K562 (cell line): ENCODE results near the gene EIF4E. TPM values are rescaled to one million over a fixed set of nuclear protein-coding genes. Genes with fewer than 3 reads are reported as not detected.

Experiments used
- CBFA2T2 ChIP-seq: fragments of 450-650 bp; conservative IDR thresholded peaks from 2 replicates; pipeline ENCODE4 v1.6.1; 2017; ENCODE audit warnings: mild to moderate bottlenecking
- EP300 ChIP-seq: IDR thresholded peaks from 2 replicates; pipeline ENCODE4 v1.6.1; 2012; ENCODE audit warnings: low read length, improper control_type of control experiment
- FOSL1 ChIP-seq: fragments of 200-800 bp; sonication (Bioruptor generic); conservative IDR thresholded peaks from 2 replicates; pipeline ENCODE4 v1.6.1; 2016; ENCODE audit warnings: missing genetic modification characterization, missing compliant biosample characterization
- HDAC1 ChIP-seq, 2 experiments: fragments of 450-650 bp; IDR thresholded peaks; 2 replicates each; pipeline ENCODE4 v1.6.1; 2016 to 2017; ENCODE audit warnings: inconsistent platforms in 1 of 2, mild to moderate bottlenecking in 1 of 2, moderate library complexity in 1 of 2
- HDAC2 ChIP-seq: fragments of 450-650 bp; IDR thresholded peaks from 2 replicates; pipeline ENCODE4 v1.6.1; 2016; ENCODE audit warnings: mild to moderate bottlenecking
- HNRNPH1 ChIP-seq: fragments of 200-400 bp; formaldehyde crosslinking; optimal IDR thresholded peaks from 2 replicates; pipeline ENCODE3; 2017; ENCODE audit warnings: low read depth, mild to moderate bottlenecking, low read length, moderate library complexity
- JUND ChIP-seq, 2 experiments: IDR thresholded peaks; 2 replicates in 1 of 2; 3 replicates in 1 of 2; pipeline ENCODE4 v1.6.1; 2011; ENCODE audit warnings: borderline replicate concordance in 2 of 2, low read depth in 2 of 2, low read length in 2 of 2, improper control_type of control experiment in 1 of 2, missing biosample characterization in 1 of 2, missing genetic modification characterization in 1 of 2, missing genetic modification reagents in 1 of 2
- KDM1A ChIP-seq, 2 experiments: fragments of 450-650 bp; IDR thresholded peaks; 2 replicates each; pipeline ENCODE4 v1.6.1; 2016; ENCODE audit warnings: mild to moderate bottlenecking in 2 of 2
- MAZ ChIP-seq, 2 experiments: fragments of 450-650 bp in 1 of 2; sonication (generic) in 1 of 2; formaldehyde crosslinking; IDR thresholded peaks in 1 of 2; conservative IDR thresholded peaks in 1 of 2; 2 replicates each; pipeline versions ENCODE4 v1.4.0 to v1.5.0; 2020; ENCODE audit warnings: mild to moderate bottlenecking in 1 of 2, missing genetic modification reagents in 1 of 2
- MEF2A ChIP-seq: IDR thresholded peaks from 2 replicates; pipeline ENCODE4 v1.6.1; 2011; ENCODE audit warnings: low read depth, mild to moderate bottlenecking, low read length, moderate library complexity; ENCODE audit not compliant: control insufficient read depth
- NEUROD1 ChIP-seq: fragments of 150-350 bp; IDR thresholded peaks from 2 replicates; pipeline ENCODE4 v1.6.1; 2014; ENCODE audit warnings: borderline replicate concordance, low read length, low read depth; ENCODE audit not compliant: partially characterized antibody
- PCBP1 ChIP-seq: fragments of 200-400 bp; formaldehyde crosslinking; IDR thresholded peaks from 2 replicates; pipeline ENCODE4 v1.6.1; 2018; ENCODE audit warnings: mild to moderate bottlenecking, low read depth, low read length; ENCODE audit not compliant: poor library complexity, severe bottlenecking
- RFX5 ChIP-seq: IDR thresholded peaks from 2 replicates; pipeline ENCODE4 v1.6.1; 2011; ENCODE audit warnings: low read depth, mild to moderate bottlenecking, improper control_type of control experiment, low read length
- SAP30 ChIP-seq: fragments of 200-600 bp; sonication (generic); IDR thresholded peaks from 2 replicates; pipeline ENCODE4 v1.6.1; 2012; ENCODE audit warnings: borderline replicate concordance, low read depth, mild to moderate bottlenecking, moderate library complexity, low read length, control low read depth, inconsistent platforms; ENCODE audit not compliant: insufficient read depth, poor library complexity, severe bottlenecking
- SIN3B ChIP-seq: fragments of 450-650 bp; IDR thresholded peaks from 2 replicates; pipeline ENCODE4 v1.6.1; 2017; ENCODE audit warnings: low read depth, mild to moderate bottlenecking, moderate library complexity
- SMARCA4 ChIP-seq: fragments of 450-650 bp; IDR thresholded peaks from 2 replicates; pipeline ENCODE4 v1.6.1; 2016
- SOX6 ChIP-seq: fragments of 450-650 bp; IDR thresholded peaks from 2 replicates; pipeline ENCODE4 v1.6.1; 2014; ENCODE audit warnings: mild to moderate bottlenecking
- SREBF2 ChIP-seq: sonication (generic); formaldehyde crosslinking; IDR thresholded peaks from 2 replicates; pipeline ENCODE4 v1.4.0; 2020; ENCODE audit warnings: mild to moderate bottlenecking, missing genetic modification reagents
- STAT5A ChIP-seq: IDR thresholded peaks from 2 replicates; pipeline ENCODE4 v1.6.1; 2012; ENCODE audit warnings: low read length, inconsistent platforms, borderline replicate concordance
- TAL1 ChIP-seq: fragments of 450-650 bp; IDR thresholded peaks from 2 replicates; pipeline ENCODE4 v1.6.1; 2016; ENCODE audit warnings: mild to moderate bottlenecking
- TCF3 ChIP-seq: sonication (generic); formaldehyde crosslinking; IDR thresholded peaks from 2 replicates; pipeline ENCODE4 v1.4.0; 2020; ENCODE audit warnings: mild to moderate bottlenecking, missing genetic modification reagents
- polyA plus RNA-seq, 8 experiments: library from polyadenylated mRNA; depleted of rRNA in 4 of 8; stranded (reverse) in 5 of 8; unstranded in 3 of 8; fragments of >200 nt; fragmentation: Nextera tagmentation in 2 of 8; fragmentation: Illumina TruSeq in 1 of 8; extraction: Ambion mirVana in 2 of 8; extraction: Trizol in 1 of 8; gene quantifications; 2 replicates each; pipeline versions ENCODE4 v1.2.1 to v1.2.3, GENCODE V29; 2011 to 2014; ENCODE audit warnings: inconsistent platforms in 1 of 8, missing spikeins in 1 of 8
- total RNA-seq, 7 experiments: library from RNA; depleted of rRNA in 6 of 7; stranded (reverse); fragments of >200 nt in 6 of 7; fragmentation: Illumina TruSeq in 2 of 7; extraction: Trizol in 2 of 7; gene quantifications; 2 replicates each; pipeline versions ENCODE4 v1.2.1 to v1.2.3, GENCODE V29; 2011 to 2021; ENCODE audit warnings: low replicate concordance in 1 of 7
- TF ChIP-seq, protein P1 (sequence below): sonication (generic); formaldehyde crosslinking; IDR thresholded peaks from 2 replicates; pipeline ENCODE4 v1.8.1; 2022; ENCODE audit warnings: missing genetic modification reagents
- TF ChIP-seq, protein P2 (sequence below): fragments of 450-650 bp; IDR thresholded peaks from 2 replicates; pipeline ENCODE4 v1.7.0; 2016; ENCODE audit warnings: borderline replicate concordance
- TF ChIP-seq, protein P3 (sequence below): fragments of 250-450 bp; sonication (Bioruptor Pico); IDR thresholded peaks from 2 replicates; pipeline ENCODE4 v1.5.0; 2021

The EIF4E gene
- total and polyA plus RNA-seq, 9 of the 15 experiments (the other 6 are each of a cell fraction or from before 2014, with no cell fraction given), result 164 to 489 (median 179) TPM

DNA sequence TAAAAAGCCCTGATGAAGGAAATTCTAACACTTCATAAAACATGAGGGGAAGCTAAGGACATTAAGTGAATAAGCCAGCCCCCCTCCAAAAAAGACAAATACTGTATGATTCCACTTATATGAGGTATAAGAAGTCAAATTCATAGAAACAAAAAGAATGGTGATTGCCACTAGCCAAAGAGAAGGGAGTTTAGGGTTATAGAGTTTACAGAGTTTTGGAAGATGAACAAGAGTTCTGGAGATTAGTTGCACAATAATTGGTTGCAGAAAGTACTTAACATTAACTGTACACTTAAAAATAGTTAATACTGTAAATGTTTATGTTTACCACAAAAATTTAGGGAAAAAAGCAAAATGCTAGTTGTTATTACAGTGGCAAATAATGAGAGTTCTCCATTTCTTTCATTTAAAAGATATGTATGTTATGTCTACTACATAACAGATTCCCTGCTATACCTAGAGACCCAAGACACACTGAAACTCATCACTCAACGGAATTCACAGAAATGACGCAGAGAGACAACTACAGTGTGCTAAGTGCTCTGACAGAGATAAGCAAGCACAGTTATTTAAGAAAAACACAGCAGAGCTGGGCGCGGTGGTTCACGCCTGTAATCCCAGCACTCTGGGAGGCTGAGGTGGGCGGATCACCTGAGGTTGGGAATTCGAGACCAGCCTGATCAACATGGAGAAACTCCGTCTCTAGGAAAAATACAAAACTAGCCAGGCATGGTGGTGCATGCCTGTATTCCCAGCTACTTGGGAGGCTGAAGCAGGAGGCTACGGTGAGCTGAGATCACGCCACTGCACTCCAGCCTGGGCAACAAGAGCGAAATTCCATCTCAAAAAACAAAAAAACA lies 37.2 kb downstream of the EIF4E start (continued):
- TF ChIP-seq SMARCA4, result peak; percentile 53; the same call in 1 of the 2 replicates
- no peak for TF ChIP-seq SAP30
- TF ChIP-seq MAZ (CRISPR knock-in tag; conservative IDR thresholded peaks at IDR 0.05 in 1 of 2, IDR thresholded peaks at IDR 0.05 in 1 of 2), result no peak
- TF ChIP-seq FOSL1 (tag), result no peak
- TF ChIP-seq STAT5A, result peak; percentile 56; the same call in 1 of the 2 replicates
- TF ChIP-seq CBFA2T2, result peak; percentile 43; the same call in 1 of the 2 replicates
- peak; percentile 18; the same call in 1 of the 2 replicates for TF ChIP-seq EP300
- TF ChIP-seq SIN3B, result no peak
- TF ChIP-seq, protein P1, sequence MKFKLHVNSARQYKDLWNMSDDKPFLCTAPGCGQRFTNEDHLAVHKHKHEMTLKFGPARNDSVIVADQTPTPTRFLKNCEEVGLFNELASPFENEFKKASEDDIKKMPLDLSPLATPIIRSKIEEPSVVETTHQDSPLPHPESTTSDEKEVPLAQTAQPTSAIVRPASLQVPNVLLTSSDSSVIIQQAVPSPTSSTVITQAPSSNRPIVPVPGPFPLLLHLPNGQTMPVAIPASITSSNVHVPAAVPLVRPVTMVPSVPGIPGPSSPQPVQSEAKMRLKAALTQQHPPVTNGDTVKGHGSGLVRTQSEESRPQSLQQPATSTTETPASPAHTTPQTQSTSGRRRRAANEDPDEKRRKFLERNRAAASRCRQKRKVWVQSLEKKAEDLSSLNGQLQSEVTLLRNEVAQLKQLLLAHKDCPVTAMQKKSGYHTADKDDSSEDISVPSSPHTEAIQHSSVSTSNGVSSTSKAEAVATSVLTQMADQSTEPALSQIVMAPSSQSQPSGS (CRISPR knock-in tag), result no peak
- no peak for TF ChIP-seq MEF2A
- no peak; a peak in 1 of 4 replicates for TF ChIP-seq KDM1A (IDR thresholded peaks at IDR 0.05)
- peak; percentile 72 for TF ChIP-seq TCF3
- TF ChIP-seq HDAC2, result 0 out of 2 replicates have a peak, but pooled peaks have one; percentile 47
- no peak for TF ChIP-seq SREBF2
- TF ChIP-seq HDAC1 (IDR thresholded peaks at IDR 0.05), result peak in 1 of 2 experiments; percentile 47; a peak in 2 of 4 replicates
- TF ChIP-seq RFX5, result no peak
- 0 out of 2 replicates have a peak, but pooled peaks have one; percentile 15 for TF ChIP-seq SOX6
- TF ChIP-seq NEUROD1, result no peak
- no peak for TF ChIP-seq PCBP1
- no peak for TF ChIP-seq HNRNPH1
- TF ChIP-seq TAL1, result peak; percentile 15; the same call in 1 of the 2 replicates
- TF ChIP-seq, protein P2, sequence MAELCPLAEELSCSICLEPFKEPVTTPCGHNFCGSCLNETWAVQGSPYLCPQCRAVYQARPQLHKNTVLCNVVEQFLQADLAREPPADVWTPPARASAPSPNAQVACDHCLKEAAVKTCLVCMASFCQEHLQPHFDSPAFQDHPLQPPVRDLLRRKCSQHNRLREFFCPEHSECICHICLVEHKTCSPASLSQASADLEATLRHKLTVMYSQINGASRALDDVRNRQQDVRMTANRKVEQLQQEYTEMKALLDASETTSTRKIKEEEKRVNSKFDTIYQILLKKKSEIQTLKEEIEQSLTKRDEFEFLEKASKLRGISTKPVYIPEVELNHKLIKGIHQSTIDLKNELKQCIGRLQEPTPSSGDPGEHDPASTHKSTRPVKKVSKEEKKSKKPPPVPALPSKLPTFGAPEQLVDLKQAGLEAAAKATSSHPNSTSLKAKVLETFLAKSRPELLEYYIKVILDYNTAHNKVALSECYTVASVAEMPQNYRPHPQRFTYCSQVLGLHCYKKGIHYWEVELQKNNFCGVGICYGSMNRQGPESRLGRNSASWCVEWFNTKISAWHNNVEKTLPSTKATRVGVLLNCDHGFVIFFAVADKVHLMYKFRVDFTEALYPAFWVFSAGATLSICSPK, result no peak
- TF ChIP-seq JUND (IDR thresholded peaks at IDR 0.05; ENCODE audit: borderline replicate concordance, low read depth, low read length), result peak; percentile 38; the same call in 1 of the 2 replicates
- peak; percentile 41; the same call in 1 of the 3 replicates for TF ChIP-seq JUND (tag; IDR thresholded peaks at IDR 0.05; ENCODE audit: borderline replicate concordance, low read depth, low read length)
- TF ChIP-seq, protein P3, sequence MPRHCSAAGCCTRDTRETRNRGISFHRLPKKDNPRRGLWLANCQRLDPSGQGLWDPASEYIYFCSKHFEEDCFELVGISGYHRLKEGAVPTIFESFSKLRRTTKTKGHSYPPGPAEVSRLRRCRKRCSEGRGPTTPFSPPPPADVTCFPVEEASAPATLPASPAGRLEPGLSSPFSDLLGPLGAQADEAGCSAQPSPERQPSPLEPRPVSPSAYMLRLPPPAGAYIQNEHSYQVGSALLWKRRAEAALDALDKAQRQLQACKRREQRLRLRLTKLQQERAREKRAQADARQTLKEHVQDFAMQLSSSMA (CRISPR knock-in tag), result no peak
